Vagina (tissue), 2 donors: ENCODE measurements around the gene PRKAG2. TPM values are rescaled to one million over a fixed set of nuclear protein-coding genes. Genes with fewer than 3 reads are reported as not detected.

Experiments
- DNase-seq, 2 donors: peaks; one replicate each; pipeline ENCODE4 v3.0.0-alpha.2; 2017; ENCODE audit errors: extremely low spot score in 2 of 2
- H3K27ac ChIP-seq: fragments of 200-600 bp; sonication (generic); one replicate; pipeline ENCODE4 v1.5.1; 2019
- H3K27me3 ChIP-seq: fragments of 200-600 bp; sonication (generic); one replicate; pipeline ENCODE4 v1.5.1; 2019
- H3K36me3 ChIP-seq, 2 donors: fragments of 200-600 bp; sonication (generic); one replicate each; pipeline ENCODE4 v1.5.1; 2017 to 2019
- H3K4me1 ChIP-seq: fragments of 200-600 bp; sonication (generic); one replicate; pipeline ENCODE4 v1.5.1; 2019
- H3K4me3 ChIP-seq, 2 donors: fragments of 200-600 bp; sonication (generic); 1 replicate in 1 of 2; 2 replicates in 1 of 2; pipeline ENCODE4 v1.5.1; 2016 to 2019
- H3K9me3 ChIP-seq: fragments of 200-600 bp; sonication (generic); one replicate; pipeline ENCODE4 v1.5.1; 2019
- CTCF ChIP-seq, 3 experiments: fragments of 450-650 bp in 2 of 3; fragments of 200-600 bp in 1 of 3; sonication (generic) in 1 of 3; IDR thresholded peaks; one replicate each; pipeline ENCODE4 v1.5.1; 2017 to 2019; ENCODE audit warnings: antibody characterized with exemption in 3 of 3, mild to moderate bottlenecking in 2 of 3, moderate library complexity in 2 of 3
- POLR2A ChIP-seq, 2 donors: fragments of 450-650 bp; IDR thresholded peaks; one replicate each; pipeline ENCODE4 v1.6.1; 2017; ENCODE audit warnings: antibody characterized with exemption in 2 of 2, mild to moderate bottlenecking in 2 of 2, moderate library complexity in 2 of 2
- POLR2AphosphoS5 ChIP-seq, 2 donors: sonication (generic); formaldehyde crosslinking; IDR thresholded peaks; one replicate each; pipeline ENCODE4 v1.9.0; 2017; ENCODE audit warnings: antibody characterized with exemption in 2 of 2, mild to moderate bottlenecking in 2 of 2, low read depth in 1 of 2; ENCODE audit not compliant: insufficient read depth in 1 of 2
- intact Hi-C: fragments of 100-400 bp; cut with DNase I; formaldehyde crosslinking; loops from one replicate; pipeline ENCODE4 v1.15.1; 2023
- total RNA-seq: library from RNA; depleted of rRNA; stranded (reverse); fragments of >200 nt; gene quantifications from one replicate; pipeline ENCODE4 v1.2.3, GENCODE V29; 2016

PRKAG2 gene
- total RNA-seq, 1 donor from 2014 or later, result 25.0 TPM

DNA sequence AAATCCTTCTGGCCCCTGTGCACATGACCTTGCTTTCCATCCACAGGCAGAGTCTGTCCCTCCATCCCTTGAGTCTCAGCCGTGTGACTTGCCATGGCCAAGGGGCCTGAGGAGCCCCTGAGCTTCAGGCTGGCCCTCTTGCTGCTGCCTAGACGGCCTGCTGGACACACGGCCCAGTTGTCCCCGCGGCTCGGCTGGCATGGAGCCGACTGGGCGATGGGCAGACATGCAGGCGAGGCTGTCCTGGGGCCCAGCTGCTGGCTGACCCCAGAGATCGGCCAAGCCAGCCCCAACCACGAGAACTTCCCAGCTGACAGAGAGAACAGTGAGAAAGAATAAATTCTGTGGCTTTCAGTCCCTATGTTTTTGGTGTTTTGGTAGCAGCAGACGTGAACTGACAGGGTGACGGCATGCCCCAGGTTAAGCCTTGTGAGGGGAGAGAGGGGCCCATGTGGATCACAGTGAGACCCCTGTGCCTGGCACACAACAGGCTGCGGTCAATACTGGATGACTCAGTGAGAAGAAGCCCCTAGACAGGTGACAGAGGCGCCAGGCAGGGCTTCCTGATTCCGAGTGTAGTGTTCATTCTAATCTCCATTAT, 11.7 kb downstream of the PRKAG2 start:
- DNase-seq, result no peak
- intact Hi-C loops, result no loop called here
- H3K4me1 ChIP-seq, result peaks cover 26% of the 10 kb centered on the region

DNA sequence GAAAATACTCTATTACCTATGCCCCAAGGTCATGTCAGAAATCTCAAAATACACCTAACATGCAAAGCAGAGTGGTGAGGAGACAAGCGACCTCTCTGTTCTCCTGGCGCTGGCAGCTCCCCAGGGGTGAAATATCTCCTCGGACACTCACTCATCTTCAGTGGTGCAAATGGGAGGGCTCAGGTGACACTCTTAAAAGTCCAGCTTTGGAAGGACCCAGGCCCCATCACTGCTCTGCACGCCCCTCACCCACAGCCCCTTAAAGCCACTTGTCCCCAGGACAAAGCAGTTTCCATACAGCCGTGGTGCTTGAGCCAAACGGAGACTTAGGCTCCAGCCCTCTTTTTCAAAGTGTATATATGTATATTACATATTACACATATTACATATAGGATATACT, 12.4 kb downstream of the PRKAG2 start:
- Histone ChIP-seq H3K9me3 (no peaks in the 10 kb centered on the region), H3K4me1 (peaks cover 20% of the 10 kb centered on the region), H3K4me3 (no peak overlapping the region), H3K36me3 (no peaks in the 10 kb centered on the region), H3K27me3 (no peaks in the 10 kb centered on the region), H3K27ac (no peak overlapping the region)
- TF ChIP-seq CTCF (IDR thresholded peaks at IDR 0.05), result no peak
- TF ChIP-seq POLR2AphosphoS5 (IDR thresholded peaks at IDR 0.05; ENCODE audit: insufficient read depth in 1 of 2, low read depth in 1 of 2), result no peak
- TF ChIP-seq POLR2A (IDR thresholded peaks at IDR 0.05), result no peak
- intact Hi-C loops, result no loop called here
- DNase-seq, result no peak

More for the DNA sequence above, 11.7 kb downstream of the PRKAG2 start:
- Histone ChIP-seq H3K36me3 (no peaks in the 10 kb centered on the region), H3K27ac (no peak overlapping the region), H3K27me3 (no peaks in the 10 kb centered on the region), H3K4me3 (no peak overlapping the region), H3K9me3 (no peaks in the 10 kb centered on the region)
- TF ChIP-seq POLR2AphosphoS5 (IDR thresholded peaks at IDR 0.05; ENCODE audit: insufficient read depth in 1 of 2, low read depth in 1 of 2) (no peak), POLR2A (IDR thresholded peaks at IDR 0.05) (no peak), CTCF (IDR thresholded peaks at IDR 0.05) (no peak)

DNA sequence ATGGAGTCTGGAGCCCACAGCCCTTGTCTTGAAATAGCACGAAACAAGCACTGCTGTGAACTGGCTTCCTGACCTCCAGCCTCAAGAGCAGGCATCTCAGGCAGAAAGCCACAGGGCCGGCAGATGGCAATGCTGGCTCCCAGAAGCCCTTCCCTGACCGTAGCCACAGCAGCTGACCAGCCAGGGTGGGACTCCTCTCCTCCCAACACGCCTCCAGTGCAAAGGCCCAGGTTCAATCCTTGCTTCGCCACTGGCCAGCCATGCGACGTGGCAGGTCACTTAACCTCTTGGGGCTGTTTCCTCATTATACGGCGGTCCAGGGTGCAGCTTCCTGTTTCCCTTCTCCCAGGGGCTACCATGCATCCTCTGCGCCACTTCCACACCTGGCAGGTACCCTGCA, 12.8 kb downstream of the PRKAG2 start:
- Histone ChIP-seq H3K4me3 (no peak overlapping the region), H3K4me1 (peaks cover 15% of the 10 kb centered on the region), H3K36me3 (no peaks in the 10 kb centered on the region), H3K27ac (no peak overlapping the region), H3K9me3 (no peaks in the 10 kb centered on the region), H3K27me3 (no peaks in the 10 kb centered on the region)
- TF ChIP-seq POLR2A (IDR thresholded peaks at IDR 0.05) (no peak), CTCF (IDR thresholded peaks at IDR 0.05) (no peak), POLR2AphosphoS5 (IDR thresholded peaks at IDR 0.05; ENCODE audit: insufficient read depth in 1 of 2, low read depth in 1 of 2) (no peak)
- intact Hi-C loops, result no loop called here
- no peak for DNase-seq

GRCh38 chr7:151863386-151864079, 13.4 kb downstream of the PRKAG2 start:
- no peak overlapping the region for H3K27ac ChIP-seq
- no peaks in the 10 kb centered on the region for H3K36me3 ChIP-seq
- DNase-seq, result no peak
- intact Hi-C loops, result no loop called here
- H3K27me3 ChIP-seq, result no peaks in the 10 kb centered on the region
- no peak overlapping the region for H3K4me3 ChIP-seq
- peaks cover 9% of the 10 kb centered on the region for H3K4me1 ChIP-seq
- TF ChIP-seq POLR2A (IDR thresholded peaks at IDR 0.05), result no peak
- no peak for TF ChIP-seq POLR2AphosphoS5 (IDR thresholded peaks at IDR 0.05; ENCODE audit: insufficient read depth in 1 of 2, low read depth in 1 of 2)
- no peak for TF ChIP-seq CTCF (IDR thresholded peaks at IDR 0.05)
- no peaks in the 10 kb centered on the region for H3K9me3 ChIP-seq
